ENCODE results near the gene BTRC. TPM values are rescaled to one million over a fixed set of nuclear protein-coding genes. Genes with fewer than 3 reads are reported as not detected.

The BTRC gene
- total RNA-seq, 1 experiment from 2014 or later = 5.7 TPM

- no peak overlapping the region for H3K9ac ChIP-seq (ENCODE audit: low read length)
- H3K79me2 ChIP-seq (ENCODE audit: low read length) = no peaks in the 10 kb centered on the region
- no peaks in the 10 kb centered on the region for H3K36me3 ChIP-seq (ENCODE audit: low read depth, low read length)
- H3K4me1 ChIP-seq (ENCODE audit: insufficient read depth, low read length) = peaks cover 11% of the 10 kb centered on the region; the same call in 1 of the 2 replicates
- TF ChIP-seq EZH2phosphoT487 (IDR thresholded peaks at IDR 0.05; ENCODE audit: borderline replicate concordance, low read length) (no peak), CTCF (conservative IDR thresholded peaks at IDR 0.05; ENCODE audit: low read depth, low read length) (no peak), EZH2 (IDR thresholded peaks at IDR 0.05; ENCODE audit: low read length, unreplicated experiment) (no peak)
- H3K9me3 ChIP-seq (ENCODE audit: low read length) = no peaks in the 10 kb centered on the region
- DNase-seq = no peak
- no peaks in the 10 kb centered on the region for H3K27me3 ChIP-seq (ENCODE audit: low read length)
- no peak for ATAC-seq
- H3K9me2 ChIP-seq (replicated peaks; ENCODE audit: low read length) = no peaks in the 10 kb centered on the region
- BruUV-seq (replicated peaks) = no TSS peak
- CTCF ChIA-PET = no interaction called here
- no peaks in the 10 kb centered on the region for H3F3A ChIP-seq (ENCODE audit: low read length, unreplicated experiment)
- H3K4me2 ChIP-seq (ENCODE audit: low read length) = no peak overlapping the region
- POLR2A ChIA-PET (ENCODE audit: unreplicated experiment) = no interaction called here
- H3K27ac ChIP-seq (ENCODE audit: low read length) = no peak overlapping the region
- no peak overlapping the region for H2AFZ ChIP-seq (ENCODE audit: low read length)
- no peak overlapping the region for H3K4me3 ChIP-seq (ENCODE audit: low read length)
- H4K20me1 ChIP-seq (ENCODE audit: low read length) = no peaks in the 10 kb centered on the region
- intact Hi-C loops (cut with micrococcal nuclease) = loop anchor here (5.0 to 10.0 kb wide), 2 partner anchors 263 to 406 kb away; no protein-coding TSS in a partner anchor
Observed at GRCh38 chr10:101568054-101568745, 214.2 kb downstream of the BTRC start.

GRCh38 chr10:101569323-101569621 is 215.3 kb downstream of the BTRC start:
- H3K4me3 ChIP-seq (ENCODE audit: low read length) = peak overlapping the region; percentile 82
- no TSS peak for BruUV-seq (replicated peaks)
- POLR2A ChIA-PET (ENCODE audit: unreplicated experiment) = no interaction called here

More at GRCh38 chr10:101569323-101569621, 215.3 kb downstream of the BTRC start:
- H3F3A ChIP-seq (ENCODE audit: low read length, unreplicated experiment) = no peaks in the 10 kb centered on the region
- no peaks in the 10 kb centered on the region for H3K27me3 ChIP-seq (ENCODE audit: low read length)
- ATAC-seq (no peak), DNase-seq (no peak)
- peak overlapping the region; percentile 99 for H3K4me2 ChIP-seq (ENCODE audit: low read length)
- TF ChIP-seq EZH2phosphoT487 (IDR thresholded peaks at IDR 0.05; ENCODE audit: borderline replicate concordance, low read length) = no peak
- TF ChIP-seq CTCF (conservative IDR thresholded peaks at IDR 0.05; ENCODE audit: low read depth, low read length) = no peak
- peaks cover 11% of the 10 kb centered on the region; the same call in 1 of the 2 replicates for H3K4me1 ChIP-seq (ENCODE audit: insufficient read depth, low read length)
- no peaks in the 10 kb centered on the region for H3K9me3 ChIP-seq (ENCODE audit: low read length)
- intact Hi-C loops (cut with micrococcal nuclease) = loop anchor here (5.0 to 10.0 kb wide), 2 partner anchors 264 to 407 kb away; no protein-coding TSS in a partner anchor
- no peak overlapping the region for H3K27ac ChIP-seq (ENCODE audit: low read length)
- H3K9ac ChIP-seq (ENCODE audit: low read length) = no peak overlapping the region
- H3K36me3 ChIP-seq (ENCODE audit: low read depth, low read length) = no peaks in the 10 kb centered on the region
- H3K9me2 ChIP-seq (replicated peaks; ENCODE audit: low read length) = no peaks in the 10 kb centered on the region
- peak overlapping the region; percentile 99 for H2AFZ ChIP-seq (ENCODE audit: low read length)
- CTCF ChIA-PET = interaction anchor here (0.6 to 1.0 kb wide), 4 partner anchors 102 to 537 kb away, joined by 3 to 7 read pairs (median 3); no protein-coding TSS in a partner anchor
- no peaks in the 10 kb centered on the region for H4K20me1 ChIP-seq (ENCODE audit: low read length)
- no peaks in the 10 kb centered on the region for H3K79me2 ChIP-seq (ENCODE audit: low read length)

Measured in PC-3 (cell line).